ENCODE results near the gene C1QTNF7.

Gene C1QTNF7

DNA sequence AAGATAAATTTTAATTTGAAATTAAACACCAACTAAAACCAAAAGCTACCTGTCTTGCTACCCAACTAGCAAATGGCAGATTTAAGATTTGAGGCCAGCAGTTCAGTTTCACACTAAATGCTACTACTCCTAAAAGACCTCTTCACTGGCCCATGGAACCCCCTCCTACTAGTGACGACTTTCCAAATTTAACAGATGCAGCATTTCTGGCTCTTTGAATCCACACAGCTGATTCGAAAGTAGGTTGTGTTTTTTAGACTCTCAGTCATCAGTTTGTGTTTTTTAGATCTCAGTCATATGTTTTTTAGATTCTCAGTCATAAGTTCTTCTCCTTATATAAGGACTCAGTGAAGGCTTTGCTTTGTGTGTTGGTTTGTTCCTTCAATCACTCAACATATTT lies 30.8 kb downstream of the C1QTNF7 start:
- no peak for FAIRE-seq

DNA sequence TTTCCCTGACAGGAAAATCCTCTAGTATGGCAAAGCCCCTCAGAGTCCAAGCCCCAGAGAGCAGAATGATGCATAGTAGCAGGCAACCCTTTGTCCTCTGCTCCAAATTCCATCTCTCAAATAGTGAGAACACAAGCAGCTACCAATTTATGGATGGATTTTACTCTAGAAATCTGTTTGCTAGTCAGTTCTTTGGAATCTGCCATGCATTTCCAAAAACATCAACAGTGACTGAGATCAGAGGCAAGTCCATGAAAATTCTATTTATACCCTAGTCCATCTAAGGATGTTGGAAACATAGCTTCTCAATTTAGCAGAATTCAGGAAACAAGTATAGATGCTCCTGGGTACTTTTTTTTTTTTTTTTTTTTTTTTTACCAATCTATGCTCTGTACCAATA lies 31.9 kb downstream of the C1QTNF7 start:
- no peak for FAIRE-seq

DNA sequence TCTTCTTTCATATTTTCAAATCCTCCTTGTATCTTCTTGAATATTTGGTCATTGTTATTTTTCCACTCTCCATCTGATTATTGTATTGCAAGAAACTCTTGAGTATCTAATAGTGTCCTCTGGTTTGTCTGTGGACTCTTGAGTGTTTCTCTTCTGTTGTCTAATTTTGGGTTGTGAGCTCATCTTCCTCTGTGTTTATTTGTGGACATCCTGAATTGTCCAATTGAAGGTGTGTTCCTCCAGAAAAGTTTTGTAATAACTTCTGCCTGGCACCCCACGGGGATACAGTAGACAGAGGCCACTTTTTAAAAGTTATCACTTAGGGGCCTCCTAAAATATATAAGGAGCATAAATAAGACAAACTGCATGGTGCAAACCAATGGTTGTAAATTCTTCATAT lies 38.8 kb downstream of the C1QTNF7 start:
- FAIRE-seq, result no peak

DNA sequence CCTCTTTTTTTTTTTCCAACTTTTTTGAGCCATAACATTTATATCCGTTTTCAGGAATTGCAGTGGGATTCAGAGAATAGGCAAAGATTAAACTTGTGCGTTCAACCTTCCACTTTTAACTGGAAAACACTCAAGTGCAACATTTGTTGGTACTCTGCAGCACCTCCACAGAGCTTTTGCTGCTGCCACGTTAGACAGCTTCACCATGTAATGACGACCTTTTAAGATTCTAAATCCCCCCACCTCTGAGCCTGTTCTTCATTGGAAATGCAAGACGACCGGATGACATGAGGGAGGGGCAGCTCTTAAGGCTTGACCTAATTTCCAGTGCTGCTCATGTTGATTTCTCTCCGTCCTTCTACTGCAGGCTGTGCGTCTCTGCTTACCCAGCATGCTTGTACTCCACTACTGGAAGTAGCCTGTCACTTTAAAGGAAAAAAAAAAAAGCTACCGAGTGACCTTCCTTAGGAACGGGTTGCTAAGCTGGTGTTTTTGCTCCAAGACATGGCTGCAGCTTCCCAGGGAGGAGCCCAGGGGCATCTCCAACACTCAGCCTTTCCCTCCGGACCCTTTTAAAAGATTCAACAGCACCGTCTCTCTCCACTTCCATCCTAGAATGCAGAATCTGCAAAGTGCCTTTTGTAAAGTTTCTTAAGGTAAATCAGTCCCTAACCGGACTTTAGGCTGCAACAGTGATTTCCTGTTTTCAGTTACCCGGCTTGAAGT lies 41.7 kb downstream of the C1QTNF7 start, which contains the start of gene CC2D2A:
Gene CC2D2A, plus strand, starts transcription at position 481 of the 726 bp plus-strand sequence. CDS start 6,051 bp downstream, outside the sequence.
- FAIRE-seq, result peak; percentile 61

DNA sequence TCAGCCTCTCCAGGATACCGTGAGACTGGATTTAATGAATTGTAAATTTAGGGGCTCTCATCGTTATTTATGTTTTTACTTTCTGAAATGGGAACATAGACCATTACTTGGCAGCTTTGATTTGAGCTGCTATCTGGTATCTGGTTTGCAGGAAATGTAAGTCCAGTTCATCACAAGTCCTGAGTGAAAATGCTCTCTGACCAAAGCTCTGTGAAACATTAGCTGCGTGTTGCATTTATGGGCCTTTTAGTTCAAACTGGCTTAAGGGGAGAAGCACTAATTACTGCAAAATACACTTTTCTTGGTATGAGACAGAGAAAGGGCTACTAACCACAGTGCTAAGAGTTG lies 42.3 kb downstream of the C1QTNF7 start:
- peak; percentile 27 for FAIRE-seq

DNA sequence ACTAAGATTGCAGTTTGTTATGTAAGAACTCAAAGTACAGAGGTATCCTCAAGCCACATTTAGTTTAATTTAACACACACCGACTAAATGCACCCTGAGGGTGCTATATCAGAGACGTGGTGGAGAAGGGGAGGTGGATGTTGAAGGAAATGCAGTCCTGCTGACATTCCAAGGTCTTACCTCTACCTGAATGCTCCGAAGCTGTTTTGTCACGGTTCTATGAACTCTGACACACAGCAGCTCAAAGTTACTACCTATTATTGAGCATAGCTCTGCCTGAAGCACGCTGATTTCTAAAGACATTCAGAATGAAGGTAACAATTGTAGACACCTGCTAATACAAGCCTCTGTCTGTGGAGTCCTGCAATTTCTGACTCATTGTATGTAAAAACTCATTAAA lies 48.6 kb downstream of the C1QTNF7 start:
- no peak for FAIRE-seq

DNA sequence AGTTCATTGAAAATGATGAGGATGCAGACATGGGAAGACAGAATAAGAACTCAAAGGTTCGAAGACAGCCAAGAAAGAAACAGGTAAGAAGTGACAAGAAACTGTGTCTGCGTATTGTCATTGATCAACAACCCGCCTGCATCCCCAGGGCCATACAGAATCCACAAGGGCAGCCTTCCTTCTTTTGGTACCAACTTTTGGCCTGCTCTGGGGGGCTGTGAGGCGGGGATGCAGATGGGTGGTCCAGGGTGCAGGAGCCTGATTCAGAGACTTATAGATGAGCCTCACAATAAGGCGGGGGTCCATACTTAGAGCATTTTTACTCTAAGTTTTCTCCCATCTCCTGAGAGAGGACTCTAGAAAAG lies 50.9 kb downstream of the C1QTNF7 start:
- FAIRE-seq, result no peak

DNA sequence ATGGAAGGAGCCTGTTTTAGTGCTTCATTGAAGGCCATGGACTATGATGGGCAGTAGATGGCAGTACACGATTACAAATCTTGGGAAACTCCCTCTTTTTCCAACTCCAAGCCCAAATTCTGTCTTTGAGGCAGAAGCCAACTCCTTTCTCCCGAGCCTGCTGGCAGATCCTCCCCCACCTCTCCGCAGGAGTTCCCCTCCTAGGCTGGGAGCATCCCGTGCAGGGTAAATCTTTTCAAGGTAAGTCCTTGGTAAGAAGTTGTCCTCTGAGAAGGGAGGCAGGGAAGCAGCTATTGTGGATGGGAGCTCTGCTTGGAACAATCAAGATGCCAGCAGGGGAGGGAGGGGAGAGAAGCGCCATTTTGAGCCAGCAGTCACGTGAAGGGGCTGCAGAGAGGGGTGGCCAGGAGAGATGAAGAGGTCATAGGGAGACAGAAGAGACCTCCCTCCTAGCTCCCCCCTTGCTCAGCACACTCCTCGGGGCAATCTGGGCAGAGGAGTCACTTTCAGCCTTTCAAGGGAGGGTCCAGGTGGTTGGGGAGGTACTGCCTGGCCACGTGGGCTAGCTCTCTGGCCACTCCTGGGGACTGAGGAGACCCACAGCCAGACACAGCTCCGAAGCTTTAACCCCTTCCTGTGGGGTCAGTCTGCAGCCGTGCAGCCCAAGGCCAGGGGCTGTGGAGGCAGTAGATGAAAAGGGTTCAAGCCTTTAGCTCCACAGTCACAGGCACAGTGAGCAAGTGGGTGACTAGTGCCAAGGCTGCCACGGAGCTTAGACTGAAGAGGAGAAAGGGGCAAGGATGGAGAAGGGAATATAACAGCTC lies 51.5 kb downstream of the C1QTNF7 start:
- FAIRE-seq, result peak; percentile 98

DNA sequence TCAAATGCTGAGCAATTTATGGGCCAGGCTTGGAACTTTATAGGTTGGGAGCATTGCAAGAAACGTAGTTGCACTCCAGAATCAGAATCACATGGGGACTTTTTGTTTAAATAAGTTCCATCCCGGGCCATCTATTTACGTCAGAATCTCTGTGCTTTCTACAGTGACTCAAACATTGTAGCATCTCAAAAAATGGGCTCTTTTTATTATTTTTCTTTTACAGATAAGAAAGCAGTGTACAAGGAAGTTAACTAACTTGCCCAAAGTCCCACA lies 52.0 kb downstream of the C1QTNF7 start:
- no peak for FAIRE-seq

DNA sequence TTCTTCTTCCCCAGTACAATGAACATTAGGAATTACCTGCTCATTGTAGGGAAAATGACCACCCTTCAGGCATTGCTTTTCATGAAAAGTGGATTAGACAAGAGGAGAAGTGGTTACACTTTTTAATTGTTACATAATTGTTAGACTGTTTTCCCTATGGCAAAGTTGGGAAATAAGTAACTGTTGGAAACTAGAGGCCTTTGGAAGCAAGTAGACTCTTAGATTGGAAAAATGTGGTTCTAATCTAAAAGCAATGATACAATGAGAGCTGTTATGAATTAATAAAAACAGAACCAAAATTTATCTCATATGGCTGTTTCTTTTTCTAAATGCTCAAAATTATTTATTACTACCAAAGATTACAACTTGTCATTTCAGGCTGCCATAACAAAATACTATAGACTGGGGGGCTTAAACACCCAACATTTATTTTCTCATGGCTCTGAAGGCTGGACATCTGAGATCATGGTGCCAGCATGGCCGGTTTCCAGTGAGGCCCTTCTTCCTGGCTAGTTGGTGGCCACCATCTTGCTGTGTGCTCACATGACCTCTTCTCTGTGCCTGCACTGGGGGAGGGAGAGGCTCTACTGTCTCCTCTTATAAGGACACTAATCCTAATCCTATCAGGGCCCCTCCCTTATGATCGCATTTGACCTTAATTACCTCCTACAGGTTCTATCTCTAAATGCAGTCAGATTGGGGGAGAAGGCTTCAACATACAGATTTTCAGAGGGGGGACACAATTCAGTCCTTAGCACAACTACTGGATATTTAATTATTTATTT lies 54.3 kb downstream of the C1QTNF7 start:
- FAIRE-seq, result no peak

DNA sequence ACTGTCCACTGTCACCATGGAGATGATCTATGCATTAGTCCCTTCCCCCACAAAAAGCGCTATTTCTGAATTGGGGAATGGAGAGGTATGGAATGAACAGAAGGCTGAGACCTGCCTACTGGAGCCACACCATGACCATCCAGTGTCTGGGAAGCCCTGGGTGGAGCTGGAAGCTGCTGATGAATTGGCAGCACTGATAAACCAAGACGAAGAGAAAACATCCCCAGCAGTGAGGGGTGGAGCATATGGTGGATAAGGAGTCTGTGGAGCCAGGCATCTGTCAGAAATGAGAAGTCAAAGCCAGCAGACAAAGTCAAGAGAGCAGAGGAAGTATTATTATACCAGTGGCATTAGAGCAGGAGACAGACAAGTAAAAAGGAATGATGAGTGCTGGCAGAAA lies 55.0 kb downstream of the C1QTNF7 start:
- FAIRE-seq, result no peak

DNA sequence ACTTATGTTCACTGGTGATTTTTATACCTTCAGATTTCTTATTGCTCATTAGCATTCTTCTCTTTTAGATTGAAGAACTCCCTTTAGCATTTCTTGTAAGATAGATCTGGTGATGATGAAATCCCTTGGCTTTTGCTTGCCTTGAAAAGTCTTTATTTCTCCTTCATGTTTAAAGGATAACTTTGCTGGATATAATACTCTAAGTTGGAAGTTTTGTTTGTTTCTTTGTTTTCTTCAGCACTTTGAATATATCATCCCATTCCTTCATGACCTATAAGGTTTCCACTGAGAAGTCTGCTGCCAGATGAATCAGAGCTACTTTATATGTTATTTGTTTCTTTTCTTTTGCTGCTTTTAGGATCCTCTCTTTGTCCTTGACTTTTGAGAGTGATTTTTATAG lies 60.3 kb downstream of the C1QTNF7 start:
- no peak for FAIRE-seq

DNA sequence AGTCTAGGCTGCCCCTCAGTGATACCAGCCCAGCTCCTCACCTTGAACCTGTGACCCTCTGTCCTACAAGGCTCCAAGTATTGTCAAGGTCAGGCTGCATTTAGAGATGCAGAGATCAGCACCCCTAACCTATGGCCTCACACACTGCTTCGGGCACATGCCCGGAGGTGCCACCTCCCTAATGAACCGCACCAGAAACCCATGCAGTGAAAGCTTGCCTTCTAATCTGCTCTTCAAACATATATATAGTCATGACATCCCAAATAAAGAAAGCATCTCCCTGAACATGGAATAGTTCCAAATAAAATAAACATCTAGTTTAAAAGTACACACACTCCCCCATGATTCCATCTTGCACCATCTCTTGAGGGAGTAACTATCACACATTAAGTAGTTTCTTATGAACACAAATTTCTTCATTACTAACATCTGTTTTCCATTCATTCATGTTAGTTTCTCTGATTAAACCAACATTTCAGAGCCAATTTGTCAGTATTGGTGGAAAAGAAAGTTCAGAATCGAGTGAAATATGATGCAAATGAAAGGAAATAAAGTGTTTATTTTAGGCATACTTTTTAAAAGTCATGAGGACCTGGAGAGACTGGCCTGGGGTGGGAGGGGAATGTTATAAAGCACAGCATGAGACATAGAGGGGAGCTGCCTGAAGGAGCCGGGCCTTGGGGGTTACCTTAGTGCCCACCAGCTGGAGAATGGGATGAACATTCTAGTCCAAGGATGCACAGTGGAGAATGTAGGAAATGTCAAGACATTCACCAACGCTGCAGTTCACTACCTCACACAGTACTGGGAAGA lies 61.0 kb downstream of the C1QTNF7 start:
- FAIRE-seq, result no peak

DNA sequence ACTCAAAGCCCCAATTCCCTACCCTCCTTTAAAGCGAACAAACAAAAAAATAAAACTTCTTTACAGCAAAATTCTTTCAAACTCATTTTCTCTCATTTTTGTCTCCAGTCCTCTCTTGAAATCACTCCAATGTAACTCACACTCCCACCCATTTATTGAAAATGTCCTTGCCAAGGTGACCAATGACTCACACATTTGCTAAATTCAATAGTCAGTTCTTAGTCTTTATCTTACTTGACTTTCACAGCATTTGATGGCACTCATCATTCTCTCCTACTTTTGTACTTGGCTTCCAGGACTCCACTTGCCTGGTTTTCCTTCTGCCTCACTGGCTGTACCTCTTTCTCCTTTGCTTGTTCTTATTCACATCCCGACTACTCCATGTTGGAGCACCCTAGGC lies 61.7 kb downstream of the C1QTNF7 start:
- FAIRE-seq, result no peak

DNA sequence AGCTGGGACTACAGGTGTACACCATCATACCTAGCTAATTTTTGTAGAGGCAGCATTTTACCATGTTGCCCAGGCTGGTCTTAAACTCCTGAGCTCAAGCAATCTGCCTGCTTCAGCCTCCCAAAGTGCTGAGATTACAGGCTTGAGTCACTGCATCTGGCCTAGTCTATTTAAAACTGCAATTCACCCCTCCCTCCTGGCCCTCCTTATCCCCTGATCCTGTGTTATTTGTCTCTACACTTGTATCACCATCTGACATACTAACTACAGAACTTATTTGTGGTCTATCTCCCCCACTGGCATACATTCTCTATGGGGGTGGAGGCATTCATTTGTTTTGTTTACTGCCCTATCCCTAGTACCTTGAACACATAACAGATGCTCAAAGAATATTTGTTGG lies 65.6 kb downstream of the C1QTNF7 start:
- no peak for FAIRE-seq

DNA sequence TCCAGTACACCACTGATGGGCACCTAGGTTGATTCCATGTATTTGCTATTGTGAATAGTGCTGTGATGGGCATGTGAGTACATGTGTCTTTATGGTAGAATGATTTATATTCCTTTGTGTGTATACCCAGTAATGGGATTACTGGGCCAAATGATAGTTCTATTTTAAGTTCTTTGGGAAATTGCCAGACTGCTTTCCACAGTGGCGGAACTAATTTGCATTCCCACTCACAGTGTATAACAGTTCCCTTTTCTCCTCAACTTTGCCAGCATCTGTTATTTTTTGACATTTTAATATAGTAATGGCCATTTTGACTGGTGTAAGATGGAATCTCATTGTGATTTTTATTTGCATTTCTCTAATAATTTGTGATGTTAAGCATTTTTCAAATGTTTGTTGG lies 67.8 kb downstream of the C1QTNF7 start:
- FAIRE-seq, result no peak

All from islet of Langerhans (tissue), 1 donor.